ENCODE measurements around the gene CD226.
A peak's percentile ranks its signal among the peaks of the same experiment; 100 is the strongest.
"Not testable (repeated sequence)": the region's sequence is repeated elsewhere in the genome, so short reads cannot be mapped to it uniquely, and the experiment has no call there.

CD226 gene

DNA sequence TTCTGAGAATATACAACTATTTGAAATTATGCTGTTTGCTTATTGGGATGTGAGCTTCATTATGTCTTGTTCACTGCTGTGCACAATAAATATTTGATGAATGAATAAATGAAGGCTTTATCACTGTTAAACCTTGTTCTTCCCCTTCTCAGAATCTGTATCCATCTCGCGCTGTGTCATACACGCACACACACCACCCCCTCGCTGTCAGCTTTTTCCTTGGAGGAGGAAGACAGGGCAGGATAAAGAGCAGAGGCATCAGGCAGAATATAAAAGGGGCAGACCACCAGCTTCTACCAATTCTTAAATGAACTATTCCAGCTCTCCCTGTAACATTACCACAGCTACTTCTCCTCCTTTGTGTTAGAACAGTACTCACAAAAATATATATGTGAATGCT, 75.0 kb downstream of the CD226 start:
- no peak for DNase-seq (ENCODE audit: low read depth)

DNA sequence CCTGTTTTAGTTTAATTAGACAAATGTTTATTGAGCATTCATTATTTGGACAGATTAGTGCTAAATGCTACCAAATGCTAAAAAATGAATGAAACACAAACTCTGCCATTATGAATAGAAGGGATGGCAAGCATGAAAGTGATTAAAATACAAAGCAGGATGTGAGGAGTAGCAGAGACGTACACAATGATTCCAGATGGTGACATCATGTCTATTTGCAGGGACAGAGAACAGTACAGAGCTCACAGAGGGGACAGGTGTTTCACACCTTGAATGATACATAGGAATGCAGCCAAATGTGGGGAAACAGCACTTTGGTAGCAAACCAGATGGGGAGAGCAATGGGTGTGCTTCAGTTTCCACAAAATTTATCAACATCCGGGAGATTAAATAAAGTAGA, 76.3 kb downstream of the CD226 start:
- DNase-seq (ENCODE audit: low read depth), result no peak

- DNase-seq (ENCODE audit: low read depth), result no peak
Observed at GRCh38 chr18:69870736-69871135, 76.9 kb downstream of the CD226 start.

DNA sequence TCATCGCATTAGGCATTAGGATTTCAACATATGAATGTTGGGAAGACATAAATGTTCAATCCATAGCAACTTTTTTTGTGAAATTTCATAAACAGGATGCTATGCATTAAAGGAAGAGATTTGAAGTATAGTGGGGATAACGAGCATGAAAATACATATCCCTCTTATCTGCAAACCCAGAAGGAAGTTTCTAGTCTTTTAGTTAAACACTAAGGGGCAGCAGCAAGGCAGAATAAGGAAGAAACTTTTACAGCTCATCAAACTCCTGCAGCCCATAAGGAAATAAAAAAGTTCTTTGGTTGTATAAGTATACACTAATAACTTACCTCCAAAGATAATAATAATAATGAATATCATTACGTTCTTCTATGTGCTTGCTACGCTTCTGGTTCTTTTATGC, 81.5 kb downstream of the CD226 start:
- no peak for DNase-seq (ENCODE audit: low read depth)

DNA sequence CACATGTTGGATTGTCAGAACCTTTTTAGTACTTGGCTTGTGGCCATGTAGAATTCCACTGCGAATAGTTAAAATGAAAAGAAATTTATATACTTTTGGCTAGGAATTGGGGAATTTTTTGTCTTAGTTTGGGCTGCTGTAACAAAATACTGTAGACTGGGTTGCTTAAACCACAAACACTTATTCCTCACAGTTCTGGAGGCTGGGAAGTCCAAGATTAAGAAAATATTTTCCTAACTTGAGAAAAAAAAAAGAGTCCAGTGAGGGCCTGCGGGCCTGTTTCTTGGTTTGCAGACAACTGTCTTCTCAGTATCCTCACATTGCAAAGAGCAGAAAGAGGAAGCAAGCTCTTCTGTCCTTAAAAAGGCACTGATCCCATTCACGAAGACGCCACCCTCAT, 81.9 kb downstream of the CD226 start:
- DNase-seq (ENCODE audit: low read depth), result no peak

DNA sequence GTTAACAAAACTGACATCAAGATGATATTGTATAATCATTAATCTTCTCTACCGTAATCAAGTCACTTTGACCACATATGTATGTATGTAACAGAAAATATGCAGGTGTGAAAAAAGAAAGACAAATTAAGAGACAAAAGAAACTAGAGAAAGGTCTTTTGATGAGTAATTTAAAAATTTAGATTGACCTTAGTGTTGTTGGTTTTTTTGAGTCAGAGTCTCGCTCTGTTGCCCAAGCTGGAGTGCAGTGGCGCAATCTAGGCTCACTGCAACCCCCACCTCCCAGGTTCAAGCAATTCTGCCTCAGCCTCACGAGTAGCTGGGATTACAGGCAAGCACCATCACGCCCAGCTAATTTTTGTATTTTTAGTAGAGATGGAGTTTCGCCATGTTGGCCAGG, 82.9 kb downstream of the CD226 start:
- DNase-seq (ENCODE audit: low read depth), result not testable (repeated sequence)

DNA sequence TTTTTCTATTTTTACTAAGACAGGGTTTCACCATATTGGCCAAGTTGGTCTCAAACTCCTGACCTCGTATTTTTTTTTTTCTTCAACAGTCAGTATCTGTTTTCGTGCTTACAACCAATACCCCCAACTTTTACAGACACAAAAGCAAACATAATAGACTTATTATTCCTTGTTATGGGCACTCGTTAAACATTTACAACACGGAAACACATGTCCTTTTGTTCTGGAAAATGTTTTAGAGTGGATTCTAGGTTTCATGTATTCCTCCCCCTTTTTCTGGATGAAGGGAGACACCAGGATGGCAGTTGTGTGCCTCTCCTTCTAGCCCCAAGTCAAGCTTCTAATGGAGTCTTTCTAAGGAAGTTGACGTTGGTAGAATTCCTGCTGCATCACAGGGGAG, 88.8 kb downstream of the CD226 start:
- DNase-seq (ENCODE audit: low read depth), result no peak

GRCh38 chr18:69854455-69854854, 93.2 kb downstream of the CD226 start:
- no peak for DNase-seq (ENCODE audit: low read depth)

DNA sequence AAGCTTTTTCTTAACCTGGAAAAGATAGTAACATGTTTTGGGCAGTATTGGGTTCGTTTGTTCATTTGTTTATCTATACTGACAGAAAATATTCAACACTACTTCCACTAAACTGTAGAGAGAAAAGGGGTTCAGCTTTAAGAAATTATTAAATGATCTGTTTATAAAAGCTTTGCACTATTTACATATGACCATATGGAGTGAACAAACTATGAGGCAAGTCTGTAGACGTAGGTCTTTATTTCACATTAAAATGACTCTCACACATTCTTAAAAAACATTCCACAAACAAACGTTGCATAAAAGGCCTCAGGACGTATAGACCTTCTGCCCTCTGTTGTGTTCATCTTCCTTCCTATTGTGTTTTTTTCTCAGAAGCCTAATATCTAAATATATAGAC, 94.6 kb downstream of the CD226 start:
- no peak for DNase-seq (ENCODE audit: low read depth)

DNA sequence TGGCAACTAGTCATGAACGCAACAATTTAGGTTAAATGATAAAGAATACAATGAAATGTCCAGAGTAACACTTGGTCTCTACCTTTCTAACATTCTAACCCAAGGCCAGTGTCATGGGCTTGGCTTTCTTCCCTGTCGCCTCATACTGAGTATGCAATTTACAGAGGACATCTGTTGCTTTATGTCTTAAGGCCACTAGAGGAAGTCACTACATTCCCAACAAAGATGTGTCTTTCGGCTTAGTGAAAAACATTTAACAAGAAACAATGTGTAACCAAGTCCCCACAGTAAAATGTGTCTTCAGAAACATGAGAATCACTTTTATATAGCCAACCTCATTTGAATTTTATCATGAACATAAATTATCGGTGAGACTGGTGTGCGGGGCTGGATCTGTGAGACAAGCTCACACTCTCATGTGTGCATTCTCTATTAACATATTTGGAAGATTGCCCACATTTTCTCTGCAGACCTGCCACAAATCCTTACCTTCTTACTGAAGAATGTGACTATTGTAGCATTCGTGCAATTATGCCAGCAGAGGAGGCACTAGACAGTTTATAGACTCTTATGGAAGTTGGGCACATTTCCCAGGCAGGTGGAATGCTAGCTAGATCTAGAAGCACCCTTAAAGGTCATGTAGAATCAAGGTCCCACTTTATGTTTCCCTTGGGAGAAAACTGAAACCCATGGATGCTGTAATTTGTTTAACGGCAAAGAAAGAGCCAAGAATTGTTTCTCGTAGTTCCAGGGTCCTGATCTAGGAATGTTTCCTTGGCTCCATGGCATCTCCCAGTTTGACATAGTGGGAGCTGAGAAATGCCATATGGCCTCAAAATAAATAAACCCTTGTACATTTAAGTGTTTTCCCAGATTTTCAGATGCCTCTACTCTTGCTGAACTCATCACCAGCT, 101.8 kb downstream of the CD226 start:
- no peak for DNase-seq (ENCODE audit: low read depth)

DNA sequence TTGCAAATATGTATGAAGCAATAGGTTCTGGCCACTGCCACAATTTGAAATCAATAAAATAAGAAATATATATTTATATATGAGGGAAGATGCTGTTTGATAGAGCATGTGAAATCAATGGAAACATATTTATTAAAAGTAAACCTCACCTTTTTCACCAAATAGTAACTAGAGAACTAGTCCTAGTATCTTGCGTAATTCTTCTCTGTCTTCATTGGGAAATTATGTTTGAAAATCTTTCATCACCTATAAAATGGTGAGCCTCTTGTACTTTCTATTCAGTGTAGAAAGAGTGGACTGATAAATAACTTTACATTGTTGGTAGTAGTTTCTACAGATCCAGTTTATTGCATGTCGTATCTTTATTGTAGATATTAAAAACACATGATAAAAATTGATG, 103.0 kb downstream of the CD226 start:
- no peak for DNase-seq (ENCODE audit: low read depth)

DNA sequence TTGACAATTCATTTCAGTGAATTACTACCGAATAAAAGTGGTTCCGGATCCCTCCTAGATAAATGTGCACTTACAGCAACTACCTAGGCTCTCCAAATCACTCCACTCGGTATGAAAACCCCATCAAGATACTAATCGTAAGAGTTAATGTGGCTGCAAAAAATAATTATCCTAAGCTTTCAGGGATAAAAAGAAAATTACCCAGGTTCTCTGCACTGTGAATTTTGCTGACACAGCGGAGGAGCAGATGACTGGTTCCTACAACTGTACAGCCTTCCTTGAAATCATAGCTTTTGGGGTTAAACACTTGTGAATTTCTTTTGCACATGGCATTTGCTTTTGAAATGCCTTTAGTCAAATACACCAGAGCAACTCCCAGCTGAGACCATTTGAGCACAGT, 104.7 kb downstream of the CD226 start:
- no peak for DNase-seq (ENCODE audit: low read depth)

DNA sequence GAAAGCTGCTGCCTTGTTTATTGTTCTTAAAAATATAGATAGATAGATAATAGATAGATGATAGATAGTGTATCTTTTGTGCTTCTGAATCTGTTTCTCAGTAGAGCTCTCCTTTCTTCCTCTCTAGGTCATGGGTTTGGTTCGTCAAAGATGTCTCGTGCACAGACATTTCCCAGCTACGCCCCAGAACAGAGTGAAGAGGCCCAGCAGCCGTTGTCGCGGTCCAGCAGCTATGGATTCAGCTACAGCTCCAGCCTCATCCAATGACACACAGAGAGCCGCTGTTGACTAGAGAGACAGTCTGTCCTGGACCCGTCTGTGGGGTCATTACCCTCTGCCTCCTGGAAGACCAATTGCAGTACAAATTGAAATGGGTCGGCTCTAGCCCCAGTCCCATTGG, 106.6 kb downstream of the CD226 start:
- DNase-seq (ENCODE audit: low read depth), result no peak

DNA sequence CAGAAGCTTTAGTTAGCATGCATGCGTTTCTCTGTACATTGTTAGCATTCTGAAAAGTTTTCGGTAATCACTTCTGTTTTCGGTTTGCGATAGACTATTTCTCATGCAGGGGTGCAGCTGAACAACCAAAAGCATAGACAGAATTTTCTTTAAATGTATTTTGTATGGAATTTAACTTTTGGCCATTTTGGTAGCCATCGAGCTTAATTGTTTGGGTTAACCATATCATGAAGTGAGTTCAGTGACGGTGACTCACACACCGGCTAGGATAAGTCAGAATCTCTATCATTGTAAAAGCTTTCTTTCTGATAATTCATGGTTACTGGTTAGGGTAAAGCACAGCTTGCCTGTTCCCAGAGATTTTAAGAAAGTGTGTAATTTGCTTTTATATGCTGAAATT, 107.2 kb downstream of the CD226 start:
- DNase-seq (ENCODE audit: low read depth), result no peak

DNA sequence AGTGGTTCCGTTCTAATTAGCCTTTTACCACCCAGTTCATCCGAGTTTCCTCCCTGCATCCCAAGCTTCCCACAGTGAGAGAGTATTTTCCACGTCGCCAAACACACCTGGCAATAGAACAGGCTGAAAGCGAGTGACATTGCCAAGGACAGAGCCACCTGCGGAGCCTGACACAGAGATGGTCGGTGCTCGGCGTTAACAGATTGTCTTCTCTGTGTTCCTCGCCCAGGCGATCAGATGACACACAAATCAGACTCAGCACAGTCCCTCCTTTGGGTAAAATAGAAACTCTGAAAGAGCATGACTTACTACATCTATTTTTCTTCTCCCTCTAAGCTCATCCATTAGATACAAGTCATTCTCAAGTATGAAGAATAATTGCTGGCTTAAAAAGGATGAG, 107.7 kb downstream of the CD226 start:
- DNase-seq (ENCODE audit: low read depth), result no peak

GRCh38 chr18:69839497-69839896, 108.2 kb downstream of the CD226 start:
- no peak for DNase-seq (ENCODE audit: low read depth)

- DNase-seq (ENCODE audit: low read depth), result peak; percentile 22
Observed at GRCh38 chr18:69838620-69839411, 108.9 kb downstream of the CD226 start.

GRCh38 chr18:69838003-69838402, 109.7 kb downstream of the CD226 start:
- no peak for DNase-seq (ENCODE audit: low read depth)

DNA sequence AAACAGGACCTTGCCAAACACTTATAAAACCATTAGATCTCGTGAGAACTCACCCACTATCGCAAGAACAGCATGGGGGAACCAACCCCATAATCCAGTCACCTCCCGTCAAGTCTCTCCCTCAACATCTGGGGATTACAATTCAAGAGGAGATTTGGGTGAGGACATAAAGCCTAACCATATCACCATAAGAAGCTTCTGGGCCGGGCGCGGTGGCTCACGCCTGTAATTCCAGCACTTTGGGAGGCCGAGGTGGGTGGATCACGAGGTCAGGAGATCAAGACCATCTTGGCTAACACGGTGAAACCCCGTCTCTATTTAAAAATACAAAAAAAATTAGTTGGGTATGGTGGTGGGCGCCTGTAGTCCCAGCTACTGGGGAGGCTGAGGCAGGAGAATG, 112.7 kb downstream of the CD226 start:
- not testable (repeated sequence) for DNase-seq (ENCODE audit: low read depth)

DNA sequence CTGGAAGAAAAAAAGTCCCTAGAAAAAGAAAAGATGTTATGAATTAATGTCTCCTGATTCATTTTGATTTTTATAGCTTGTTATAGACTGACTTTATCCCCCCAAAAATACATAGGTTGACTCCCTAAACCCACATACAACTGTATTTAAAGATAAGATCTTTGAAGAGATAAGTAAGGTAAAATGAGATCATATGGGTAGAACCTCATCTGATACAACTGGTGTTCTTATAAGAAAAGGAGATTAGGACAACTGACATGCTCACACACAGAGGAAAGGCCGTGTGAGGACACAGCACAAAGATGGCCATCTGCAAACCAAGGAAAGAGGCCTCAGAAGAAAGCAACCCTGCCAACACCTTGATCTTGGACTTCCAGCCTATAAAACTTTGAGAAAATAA, 117.5 kb downstream of the CD226 start:
- no peak for DNase-seq (ENCODE audit: low read depth)

GRCh38 chr18:69820538-69820937, 127.1 kb downstream of the CD226 start:
- DNase-seq (ENCODE audit: low read depth), result no peak

DNA sequence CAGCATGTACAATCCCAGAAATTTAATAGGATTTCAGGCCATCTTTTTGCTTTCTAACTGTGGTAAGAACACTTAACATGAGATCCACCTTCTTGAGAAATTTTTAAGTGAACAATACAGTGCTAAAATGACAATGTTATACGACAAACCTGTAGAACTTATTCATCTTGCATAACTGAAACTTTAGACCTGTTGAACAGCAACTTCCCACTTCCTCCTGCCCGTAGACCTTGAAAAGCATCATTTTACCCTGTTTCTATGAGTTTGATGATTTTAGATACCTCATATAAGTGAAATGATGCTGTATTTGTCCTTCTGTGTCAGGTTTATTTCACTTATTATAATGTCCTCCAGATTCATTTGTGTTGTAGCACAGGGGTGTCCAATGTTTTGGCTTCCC, 128.2 kb downstream of the CD226 start:
- no peak for DNase-seq (ENCODE audit: low read depth)

DNA sequence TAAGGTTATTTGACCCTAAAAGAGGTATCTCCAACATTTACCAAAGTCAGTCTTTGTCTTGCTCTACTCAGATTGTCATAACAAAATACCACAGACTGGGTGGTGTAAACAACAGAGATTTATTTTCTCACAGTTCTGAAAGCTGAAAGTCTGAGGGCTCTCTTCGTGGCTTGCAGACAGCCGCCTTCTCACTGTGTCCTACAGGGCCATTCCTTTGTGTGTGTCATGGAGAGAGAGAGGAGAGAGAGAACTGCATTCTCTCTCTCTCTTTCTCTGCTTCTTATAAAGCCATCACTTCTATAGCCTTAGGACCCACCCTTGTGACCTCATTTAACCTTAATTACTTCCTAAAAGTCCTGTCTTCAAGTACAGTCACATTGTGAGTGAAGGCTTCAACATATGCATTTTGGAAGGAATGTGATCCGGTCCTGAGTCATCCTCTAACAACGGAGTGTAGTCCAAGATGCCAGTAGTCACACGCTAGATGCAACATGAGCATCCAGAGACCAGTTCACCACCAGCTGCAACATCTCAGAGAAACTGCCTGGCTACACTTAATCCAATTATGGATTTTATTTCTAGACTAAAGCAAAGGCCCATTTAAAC, 130.2 kb downstream of the CD226 start:
- DNase-seq (ENCODE audit: low read depth), result peak; percentile 57
